H1 (cell line): ENCODE measurements around the gene ZBTB40. TPM values are rescaled to one million over a fixed set of nuclear protein-coding genes. Genes with fewer than 3 reads are reported as not detected.

ENCODE experiments used
- CEBPB ChIP-seq: IDR thresholded peaks from 2 replicates; pipeline ENCODE4 v1.6.1; 2012; ENCODE audit warnings: low read depth, low read length
- HDAC2 ChIP-seq, 2 experiments: fragments of 300-600 bp in 1 of 2; sonication (generic) in 1 of 2; IDR thresholded peaks; 2 replicates each; pipeline ENCODE4 v1.6.1; 2011 to 2012; ENCODE audit warnings: low read depth in 2 of 2, low read length in 2 of 2, mild to moderate bottlenecking in 2 of 2, moderate library complexity in 2 of 2, borderline replicate concordance in 1 of 2, inconsistent platforms in 1 of 2
- NANOG ChIP-seq: IDR thresholded peaks from 2 replicates; pipeline ENCODE4 v1.6.1; 2011; ENCODE audit warnings: low read length, low read depth, mild to moderate bottlenecking, inconsistent platforms; ENCODE audit not compliant: insufficient read depth, poor library complexity, severe bottlenecking
- polyA plus RNA-seq, 7 experiments: library from polyadenylated mRNA; depleted of rRNA in 3 of 7; stranded (reverse) in 5 of 7; unstranded in 2 of 7; fragments of >200 nt in 5 of 7; fragments of 200-250 nt in 2 of 7; gene quantifications; 1 replicate in 5 of 7; 2 replicates in 1 of 7; 4 replicates in 1 of 7; pipeline versions ENCODE4 v1.2.1 to v1.2.3, GENCODE V29; 2011 to 2013; ENCODE audit warnings: missing spikeins in 2 of 7, mixed read lengths in 2 of 7
- total RNA-seq: library from RNA; stranded (reverse); fragmentation: NEBNext Ultra II Directional; extraction: Animal tissue kit (Norgen Biotek cat#: 25700); gene quantifications from 2 replicates; pipeline ENCODE4 v1.2.1, GENCODE V29; 2021

ZBTB40 gene
- total and polyA plus RNA-seq, 2 of the 8 experiments (the other 6 are each of a cell fraction or from before 2014, with no cell fraction given): 3.1 to 19.3 TPM

DNA sequence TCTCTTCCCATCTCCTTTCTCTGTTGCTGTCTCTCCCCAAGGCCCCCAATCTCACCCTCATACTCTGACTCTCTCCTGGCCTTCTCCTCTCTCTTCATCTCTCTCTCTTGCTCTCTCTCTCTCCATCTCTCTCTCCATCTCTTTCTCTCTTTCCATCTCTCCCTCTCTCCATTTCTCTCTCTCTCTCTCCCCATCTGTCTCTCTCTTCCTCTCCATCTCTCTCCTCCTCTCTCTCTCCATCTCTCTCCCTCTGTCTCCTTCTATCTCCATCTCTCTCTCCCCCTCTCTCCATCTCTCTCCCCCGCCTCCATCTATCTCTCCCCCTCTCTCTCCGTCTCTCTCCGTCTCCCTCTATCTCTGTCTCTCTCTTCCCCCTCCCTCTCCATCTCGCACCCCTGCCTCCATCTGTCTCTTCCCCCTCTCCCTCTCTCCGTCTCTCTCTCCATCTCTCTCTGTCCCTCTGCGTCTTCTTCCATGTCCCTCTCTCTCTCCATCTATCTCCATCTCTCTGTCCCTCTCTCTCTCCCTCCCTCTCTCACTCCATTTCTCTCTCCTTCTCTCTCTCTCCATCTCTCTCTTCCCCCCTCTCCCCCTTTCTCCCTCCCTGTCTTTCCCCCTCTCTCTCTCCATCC is 95.7 kb downstream of the ZBTB40 start (continued):
- TF ChIP-seq HDAC2 (IDR thresholded peaks at IDR 0.05; ENCODE audit: borderline replicate concordance in 1 of 2, low read depth in 2 of 2, low read length in 2 of 2): no peak
- no peak for TF ChIP-seq CEBPB
- no peak for TF ChIP-seq NANOG
